SK-N-SH (cell line): ENCODE results near the gene MAGEA3. TPM values are rescaled to one million over a fixed set of nuclear protein-coding genes. Genes with fewer than 3 reads are reported as not detected.

Source experiments
- CTCF ChIA-PET: fragments of 300-600, 350-600 bp; formaldehyde crosslinking; extraction: SDS; loops from one replicate; lab custom pipeline; 2021; lab: Yijun Ruan, JAX
- POLR2A ChIA-PET: fragments of 350-600 bp; sonication (Branson Sonifier 250); formaldehyde crosslinking; extraction: SDS; loops from one replicate; lab custom pipeline; 2020; ENCODE audit warnings: antibody characterized with exemption, inconsistent platforms; lab: Yijun Ruan, JAX
- DNase-seq: peaks from one replicate; pipeline ENCODE4 v3.0.0; 2012
- H2AFZ ChIP-seq: fragments of 200-600 bp; sonication (generic); 2 replicates; pipeline ENCODE4 v1.8.1; 2016; ENCODE audit warnings: antibody characterized with exemption, mild to moderate bottlenecking, low read depth
- H3F3A ChIP-seq: fragments of 200-600 bp; sonication (generic); replicated peaks from 2 replicates; pipeline ENCODE3; 2016; ENCODE audit warnings: antibody characterized with exemption, mild to moderate bottlenecking; ENCODE audit not compliant: insufficient read depth
- H3K27ac ChIP-seq, 2 experiments: fragments of 200-500 bp in 1 of 2; fragments of 200-600 bp in 1 of 2; sonication (Bioruptor generic) in 1 of 2; sonication (generic), shearing (Covaris generic) in 1 of 2; 2 replicates each; pipeline versions ENCODE4 v1.5.1 to v1.6.1; 2014 to 2016; ENCODE audit warnings: low read depth in 2 of 2, inconsistent platforms in 1 of 2, low read length in 1 of 2, mild to moderate bottlenecking in 1 of 2, mixed read lengths in 1 of 2
- H3K27me3 ChIP-seq: fragments of 200-600 bp; sonication (generic), shearing (Covaris generic); 2 replicates; pipeline ENCODE4 v1.6.1; 2016; ENCODE audit warnings: mixed run types; ENCODE audit not compliant: insufficient read depth
- H3K36me3 ChIP-seq, 2 experiments: fragments of 200-500 bp in 1 of 2; fragments of 200-600 bp in 1 of 2; sonication (Bioruptor generic) in 1 of 2; sonication (generic) in 1 of 2; replicated peaks in 1 of 2; 2 replicates each; pipeline versions ENCODE3 to v1.5.1; 2014 to 2016; ENCODE audit warnings: low read length in 1 of 2, mild to moderate bottlenecking in 1 of 2; ENCODE audit not compliant: insufficient read depth in 2 of 2, control insufficient read depth in 1 of 2
- H3K4me1 ChIP-seq, 2 experiments: fragments of 200-500 bp in 1 of 2; fragments of 200-600 bp in 1 of 2; sonication (Bioruptor generic) in 1 of 2; sonication (generic), shearing (Covaris generic) in 1 of 2; 2 replicates each; pipeline versions ENCODE4 v1.5.1 to v1.6.1; 2014 to 2016; ENCODE audit warnings: low read depth in 1 of 2, low read length in 1 of 2, mixed run types in 1 of 2; ENCODE audit not compliant: insufficient read depth in 2 of 2, control insufficient read depth in 1 of 2
- H3K4me2 ChIP-seq: fragments of 200-600 bp; sonication (generic), shearing (Covaris generic); 2 replicates; pipeline ENCODE4 v1.6.1; 2017; ENCODE audit warnings: mixed run types
- H3K4me3 ChIP-seq, 2 experiments: fragments of 200-500 bp in 1 of 2; fragments of 200-600 bp in 1 of 2; sonication (Bioruptor generic) in 1 of 2; sonication (generic), shearing (Covaris generic) in 1 of 2; 2 replicates each; pipeline versions ENCODE4 v1.5.1 to v1.8.1; 2014 to 2016; ENCODE audit warnings: low read depth in 2 of 2, inconsistent platforms in 1 of 2, low read length in 1 of 2, mild to moderate bottlenecking in 1 of 2, mixed read lengths in 1 of 2, moderate library complexity in 1 of 2
- H3K79me2 ChIP-seq: fragments of 200-600 bp; sonication (generic); 2 replicates; pipeline ENCODE4 v1.8.1; 2017; ENCODE audit warnings: mild to moderate bottlenecking; ENCODE audit not compliant: insufficient read depth
- H3K9ac ChIP-seq: fragments of 200-600 bp; sonication (generic); 2 replicates; pipeline ENCODE4 v1.6.1; 2017; ENCODE audit warnings: mixed run types
- H3K9me2 ChIP-seq: fragments of 200-600 bp; sonication (generic); 2 replicates; pipeline ENCODE4 v1.6.1; 2017; ENCODE audit warnings: mixed run types
- H3K9me3 ChIP-seq: fragments of 200-600 bp; sonication (generic); 2 replicates; pipeline ENCODE4 v1.6.1; 2017; ENCODE audit warnings: mixed run types, mild to moderate bottlenecking, moderate library complexity
- H4K20me1 ChIP-seq: fragments of 200-600 bp; sonication (generic); 2 replicates; pipeline ENCODE4 v1.6.1; 2017; ENCODE audit warnings: mild to moderate bottlenecking, mixed run types; ENCODE audit not compliant: insufficient read depth
- ELF1 ChIP-seq: IDR thresholded peaks from 2 replicates; pipeline ENCODE4 v1.4.0; 2012
- EP300 ChIP-seq, 2 experiments: IDR thresholded peaks; 2 replicates each; pipeline versions ENCODE4 v1.4.0 to v1.6.1; 2012; ENCODE audit warnings: borderline replicate concordance in 1 of 2, low read depth in 1 of 2, low read length in 1 of 2
- EZH2phosphoT487 ChIP-seq: fragments of 200-600 bp; sonication (generic); IDR thresholded peaks from 2 replicates; pipeline ENCODE4 v1.6.1; 2017; ENCODE audit warnings: low read depth, mixed run types, mild to moderate bottlenecking, antibody characterized with exemption, moderate library complexity, borderline replicate concordance
- FOSL2 ChIP-seq: IDR thresholded peaks from 2 replicates; pipeline ENCODE4 v1.4.0; 2012; ENCODE audit warnings: low read depth, mild to moderate bottlenecking, moderate library complexity, borderline replicate concordance
- FOXJ3 ChIP-seq: sonication (generic); formaldehyde crosslinking; IDR thresholded peaks from 2 replicates; pipeline ENCODE4 v1.5.1; 2020; ENCODE audit warnings: mild to moderate bottlenecking, missing genetic modification reagents
- FOXM1 ChIP-seq: IDR thresholded peaks from 2 replicates; pipeline ENCODE4 v1.4.0; 2012; ENCODE audit warnings: low read depth, mild to moderate bottlenecking
- JUND ChIP-seq: IDR thresholded peaks from 2 replicates; pipeline ENCODE4 v1.4.0; 2012
- MEF2A ChIP-seq: IDR thresholded peaks from 2 replicates; pipeline ENCODE4 v1.4.0; 2012; ENCODE audit warnings: low read depth, borderline replicate concordance
- NFIC ChIP-seq: IDR thresholded peaks from 2 replicates; pipeline ENCODE4 v1.4.0; 2012; ENCODE audit warnings: borderline replicate concordance
- NRF1 ChIP-seq: IDR thresholded peaks from 2 replicates; pipeline ENCODE4 v1.6.1; 2012; ENCODE audit warnings: low read depth, mild to moderate bottlenecking, low read length
- POLR2AphosphoS5 ChIP-seq: IDR thresholded peaks from 2 replicates; pipeline ENCODE4 v1.6.1; 2012; ENCODE audit warnings: low read depth, low read length
- RAD21 ChIP-seq: IDR thresholded peaks from 2 replicates; pipeline ENCODE4 v1.6.1; 2012; ENCODE audit warnings: mild to moderate bottlenecking, low read length
- RCOR1 ChIP-seq: fragments of 150-350 bp; IDR thresholded peaks from 2 replicates; pipeline ENCODE4 v1.6.1; 2017; ENCODE audit warnings: antibody characterized with exemption, low read length
- SIN3A ChIP-seq: IDR thresholded peaks from 2 replicates; pipeline ENCODE4 v1.6.1; 2012; ENCODE audit warnings: low read depth, mild to moderate bottlenecking, low read length, moderate library complexity, borderline replicate concordance
- SMC3 ChIP-seq: IDR thresholded peaks from 2 replicates; pipeline ENCODE4 v1.6.1; 2012; ENCODE audit warnings: low read depth, low read length, improper control_type of control experiment
- WGBS: methylation state at CpG from one replicate; pipeline ENCODE4 v1.1.6; 2017; ENCODE audit warnings: low lambda C conversion rate; 5-methylcytosine and 5-hydroxymethylcytosine counted together
- polyA plus RNA-seq, 3 experiments: library from polyadenylated mRNA; depleted of rRNA; stranded (reverse); fragments of >200 nt; gene quantifications; 2 replicates each; pipeline ENCODE4 v1.2.3, GENCODE V29; 2012
- TF ChIP-seq, protein P1 (sequence below): fragments of 200-600 bp; sonication (generic); IDR thresholded peaks from 2 replicates; pipeline ENCODE4 v1.6.1; 2017; ENCODE audit warnings: antibody characterized with exemption, mild to moderate bottlenecking, moderate library complexity
- TF ChIP-seq, protein P2 (sequence below): IDR thresholded peaks from 2 replicates; pipeline ENCODE4 v1.4.0; 2012; ENCODE audit warnings: low read depth, borderline replicate concordance
- TF ChIP-seq, protein P3 (sequence below): fragments of 150-350 bp; IDR thresholded peaks from 2 replicates; pipeline ENCODE4 v1.6.1; 2017; ENCODE audit warnings: antibody characterized with exemption, low read length, low read depth, borderline replicate concordance
- TF ChIP-seq, protein P4 (sequence below): IDR thresholded peaks from 2 replicates; pipeline ENCODE4 v1.4.0; 2012; ENCODE audit warnings: low read depth
- TF ChIP-seq, protein P5 (sequence below): IDR thresholded peaks from 2 replicates; pipeline ENCODE4 v1.4.0; 2012; ENCODE audit warnings: low read depth, borderline replicate concordance

Gene MAGEA3
- polyA plus RNA-seq, 1 of the 3 experiments (the other 2 are of a cell fraction): 84.2 TPM

DNA sequence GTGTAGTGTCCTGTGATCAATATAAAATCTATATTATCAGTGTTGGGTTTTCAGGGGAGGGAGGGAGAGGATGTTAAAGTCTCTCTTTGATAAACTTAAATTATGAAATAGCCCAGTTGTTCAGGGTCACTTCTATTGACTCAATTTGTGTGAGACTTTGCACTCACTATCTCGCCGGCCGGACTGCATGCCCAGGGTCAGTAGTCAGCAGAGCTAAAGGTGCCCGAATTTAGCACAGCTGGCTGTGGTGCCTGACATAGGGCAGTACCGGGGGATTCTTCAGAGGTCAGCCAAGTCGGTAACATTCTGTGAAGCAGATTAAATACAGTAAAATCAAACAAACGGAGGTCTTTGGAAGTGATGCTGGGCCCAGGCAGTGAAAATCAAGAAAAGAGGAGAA is 41.7 kb upstream of the MAGEA3 start:
- CTCF ChIA-PET: interaction anchor here (1.7 to 6.4 kb wide), 3 partner anchors 14 to 25 kb away, joined by 6 to 45 read pairs (median 21); no protein-coding TSS in a partner anchor
- H3K4me1 ChIP-seq: no peaks in the 10 kb centered on the region
- WGBS: 53% methylated on average over 7 of the region's 7 CpGs

DNA sequence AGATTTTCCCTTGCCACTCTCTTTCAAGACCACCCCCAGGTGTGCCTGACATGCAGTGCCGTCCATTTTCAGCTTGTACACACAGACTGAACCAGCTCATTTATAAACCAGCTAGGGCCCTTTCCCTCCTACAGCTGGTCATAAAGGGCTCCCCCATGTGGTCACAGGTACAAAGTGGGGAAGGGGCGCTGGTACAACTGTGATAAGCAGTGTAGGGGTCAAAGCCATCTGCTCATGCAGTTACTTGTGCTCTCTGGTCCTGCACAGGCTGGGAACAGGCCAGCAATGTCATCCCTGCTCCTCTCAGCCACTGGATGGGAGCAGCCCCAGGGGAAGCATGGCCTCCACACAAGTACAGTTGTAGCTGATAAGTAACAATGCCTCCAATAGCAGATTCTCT is 40.3 kb upstream of the MAGEA3 start:
- H3F3A ChIP-seq: no peaks in the 10 kb centered on the region
- no peak overlapping the region for H3K27ac ChIP-seq
- ChIA-PET CTCF (interaction anchor here (1.7 to 6.4 kb wide), 3 partner anchors 12 to 26 kb away, joined by 6 to 45 read pairs (median 21); no protein-coding TSS in a partner anchor), POLR2A (no interaction called here)
- whole genome bisulfite sequencing: 47% methylated on average over 2 of the region's 2 CpGs
- no peak overlapping the region for H3K9ac ChIP-seq
- H3K79me2 ChIP-seq: no peaks in the 10 kb centered on the region
- no peaks in the 10 kb centered on the region for H3K36me3 ChIP-seq
- no peaks in the 10 kb centered on the region for H3K27me3 ChIP-seq
- no peaks in the 10 kb centered on the region for H3K9me3 ChIP-seq
- peak; percentile 27 for DNase-seq
- TF ChIP-seq ELF1: no peak
- TF ChIP-seq, protein P1, sequence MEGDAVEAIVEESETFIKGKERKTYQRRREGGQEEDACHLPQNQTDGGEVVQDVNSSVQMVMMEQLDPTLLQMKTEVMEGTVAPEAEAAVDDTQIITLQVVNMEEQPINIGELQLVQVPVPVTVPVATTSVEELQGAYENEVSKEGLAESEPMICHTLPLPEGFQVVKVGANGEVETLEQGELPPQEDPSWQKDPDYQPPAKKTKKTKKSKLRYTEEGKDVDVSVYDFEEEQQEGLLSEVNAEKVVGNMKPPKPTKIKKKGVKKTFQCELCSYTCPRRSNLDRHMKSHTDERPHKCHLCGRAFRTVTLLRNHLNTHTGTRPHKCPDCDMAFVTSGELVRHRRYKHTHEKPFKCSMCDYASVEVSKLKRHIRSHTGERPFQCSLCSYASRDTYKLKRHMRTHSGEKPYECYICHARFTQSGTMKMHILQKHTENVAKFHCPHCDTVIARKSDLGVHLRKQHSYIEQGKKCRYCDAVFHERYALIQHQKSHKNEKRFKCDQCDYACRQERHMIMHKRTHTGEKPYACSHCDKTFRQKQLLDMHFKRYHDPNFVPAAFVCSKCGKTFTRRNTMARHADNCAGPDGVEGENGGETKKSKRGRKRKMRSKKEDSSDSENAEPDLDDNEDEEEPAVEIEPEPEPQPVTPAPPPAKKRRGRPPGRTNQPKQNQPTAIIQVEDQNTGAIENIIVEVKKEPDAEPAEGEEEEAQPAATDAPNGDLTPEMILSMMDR: peak; percentile 34
- H4K20me1 ChIP-seq: no peaks in the 10 kb centered on the region
- no peaks in the 10 kb centered on the region for H3K9me2 ChIP-seq
- no peak overlapping the region for H3K4me2 ChIP-seq
- H3K4me3 ChIP-seq: no peak overlapping the region
- no peaks in the 10 kb centered on the region for H3K4me1 ChIP-seq
- H2AFZ ChIP-seq: no peak overlapping the region

More for the DNA sequence above, 41.7 kb upstream of the MAGEA3 start:
- POLR2A ChIA-PET: no interaction called here
- no peak overlapping the region for H3K9ac ChIP-seq
- no peaks in the 10 kb centered on the region for H3K36me3 ChIP-seq
- no peak overlapping the region for H3K4me2 ChIP-seq
- H2AFZ ChIP-seq: no peak overlapping the region
- no peaks in the 10 kb centered on the region for H3K79me2 ChIP-seq
- no peaks in the 10 kb centered on the region for H3F3A ChIP-seq
- no peak overlapping the region for H3K27ac ChIP-seq
- H3K4me3 ChIP-seq: no peak overlapping the region
- no peaks in the 10 kb centered on the region for H4K20me1 ChIP-seq
- no peak for DNase-seq
- no peaks in the 10 kb centered on the region for H3K27me3 ChIP-seq
- no peaks in the 10 kb centered on the region for H3K9me3 ChIP-seq
- TF ChIP-seq, protein P2, sequence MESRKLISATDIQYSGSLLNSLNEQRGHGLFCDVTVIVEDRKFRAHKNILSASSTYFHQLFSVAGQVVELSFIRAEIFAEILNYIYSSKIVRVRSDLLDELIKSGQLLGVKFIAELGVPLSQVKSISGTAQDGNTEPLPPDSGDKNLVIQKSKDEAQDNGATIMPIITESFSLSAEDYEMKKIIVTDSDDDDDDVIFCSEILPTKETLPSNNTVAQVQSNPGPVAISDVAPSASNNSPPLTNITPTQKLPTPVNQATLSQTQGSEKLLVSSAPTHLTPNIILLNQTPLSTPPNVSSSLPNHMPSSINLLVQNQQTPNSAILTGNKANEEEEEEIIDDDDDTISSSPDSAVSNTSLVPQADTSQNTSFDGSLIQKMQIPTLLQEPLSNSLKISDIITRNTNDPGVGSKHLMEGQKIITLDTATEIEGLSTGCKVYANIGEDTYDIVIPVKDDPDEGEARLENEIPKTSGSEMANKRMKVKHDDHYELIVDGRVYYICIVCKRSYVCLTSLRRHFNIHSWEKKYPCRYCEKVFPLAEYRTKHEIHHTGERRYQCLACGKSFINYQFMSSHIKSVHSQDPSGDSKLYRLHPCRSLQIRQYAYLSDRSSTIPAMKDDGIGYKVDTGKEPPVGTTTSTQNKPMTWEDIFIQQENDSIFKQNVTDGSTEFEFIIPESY: no peak
- TF ChIP-seq JUND (no peak), EP300 (IDR thresholded peaks at IDR 0.05; ENCODE audit: borderline replicate concordance in 1 of 2, low read depth in 1 of 2, low read length in 1 of 2) (no peak), SIN3A (no peak), SMC3 (no peak), POLR2AphosphoS5 (no peak), FOXJ3 (CRISPR knock-in tag) (no peak), RCOR1 (no peak), EZH2phosphoT487 (no peak), RAD21 (no peak), FOXM1 (no peak), NRF1 (no peak), NFIC (no peak), FOSL2 (no peak), MEF2A (no peak)
- TF ChIP-seq, protein P3, sequence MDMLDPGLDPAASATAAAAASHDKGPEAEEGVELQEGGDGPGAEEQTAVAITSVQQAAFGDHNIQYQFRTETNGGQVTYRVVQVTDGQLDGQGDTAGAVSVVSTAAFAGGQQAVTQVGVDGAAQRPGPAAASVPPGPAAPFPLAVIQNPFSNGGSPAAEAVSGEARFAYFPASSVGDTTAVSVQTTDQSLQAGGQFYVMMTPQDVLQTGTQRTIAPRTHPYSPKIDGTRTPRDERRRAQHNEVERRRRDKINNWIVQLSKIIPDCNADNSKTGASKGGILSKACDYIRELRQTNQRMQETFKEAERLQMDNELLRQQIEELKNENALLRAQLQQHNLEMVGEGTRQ: no peak
- TF ChIP-seq, protein P4, sequence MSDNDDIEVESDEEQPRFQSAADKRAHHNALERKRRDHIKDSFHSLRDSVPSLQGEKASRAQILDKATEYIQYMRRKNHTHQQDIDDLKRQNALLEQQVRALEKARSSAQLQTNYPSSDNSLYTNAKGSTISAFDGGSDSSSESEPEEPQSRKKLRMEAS: no peak
- TF ChIP-seq, protein P5, sequence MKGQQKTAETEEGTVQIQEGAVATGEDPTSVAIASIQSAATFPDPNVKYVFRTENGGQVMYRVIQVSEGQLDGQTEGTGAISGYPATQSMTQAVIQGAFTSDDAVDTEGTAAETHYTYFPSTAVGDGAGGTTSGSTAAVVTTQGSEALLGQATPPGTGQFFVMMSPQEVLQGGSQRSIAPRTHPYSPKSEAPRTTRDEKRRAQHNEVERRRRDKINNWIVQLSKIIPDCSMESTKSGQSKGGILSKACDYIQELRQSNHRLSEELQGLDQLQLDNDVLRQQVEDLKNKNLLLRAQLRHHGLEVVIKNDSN: no peak
- no peaks in the 10 kb centered on the region for H3K9me2 ChIP-seq
